22Rv1 (cell line): ENCODE data around the gene LRCH1.

ENCODE experiments used
- CTCF ChIP-seq: fragments of 450-650 bp; IDR thresholded peaks from 2 replicates; pipeline ENCODE4 v1.5.1; 2017; ENCODE audit warnings: mild to moderate bottlenecking
- ZFX ChIP-seq: fragments of 450-650 bp; IDR thresholded peaks from 2 replicates; pipeline ENCODE4 v1.6.1; 2017; ENCODE audit warnings: antibody characterized with exemption, borderline replicate concordance

GRCh38 chr13:46715363-46715762, 162.4 kb downstream of the LRCH1 start:
- no peak for TF ChIP-seq CTCF
- no peak for TF ChIP-seq ZFX
